ENCODE measurements around the gene GNB1.

The GNB1 gene

DNA sequence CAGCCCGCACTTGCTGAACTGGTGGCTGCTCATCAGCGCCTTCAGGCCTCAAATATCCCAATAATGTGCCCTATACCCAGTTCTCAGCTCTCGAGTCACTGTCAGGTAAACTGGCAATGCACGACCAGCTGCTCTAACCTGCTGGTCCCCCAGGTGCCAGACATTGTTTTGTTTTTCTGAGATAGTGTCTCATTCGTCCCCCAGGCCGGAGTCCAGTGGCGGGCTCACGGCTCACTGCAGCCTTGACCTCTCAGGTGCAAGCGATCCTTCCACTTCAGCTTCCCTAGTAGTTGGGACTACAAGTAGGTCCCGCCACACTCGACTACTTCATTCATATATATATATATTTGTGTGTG, 111.6 kb downstream of the GNB1 start:
- DNase-seq (ENCODE audit: extremely low spot score) = no peak
- CTCF ChIA-PET = no interaction called here
- POLR2A ChIA-PET = interaction anchor here (0.5 to 2.2 kb wide), 6 partner anchors 10 to 129 kb away, joined by 3 to 9 read pairs (median 3); no protein-coding TSS in a partner anchor
- TF ChIP-seq L3MBTL2 (conservative IDR thresholded peaks at IDR 0.05) = no peak
- TF ChIP-seq FOXA1 (IDR thresholded peaks at IDR 0.05) = no peak
- TF ChIP-seq FOXK2 (IDR thresholded peaks at IDR 0.05) = no peak
- TF ChIP-seq ARNT (IDR thresholded peaks at IDR 0.05) = no peak

DNA sequence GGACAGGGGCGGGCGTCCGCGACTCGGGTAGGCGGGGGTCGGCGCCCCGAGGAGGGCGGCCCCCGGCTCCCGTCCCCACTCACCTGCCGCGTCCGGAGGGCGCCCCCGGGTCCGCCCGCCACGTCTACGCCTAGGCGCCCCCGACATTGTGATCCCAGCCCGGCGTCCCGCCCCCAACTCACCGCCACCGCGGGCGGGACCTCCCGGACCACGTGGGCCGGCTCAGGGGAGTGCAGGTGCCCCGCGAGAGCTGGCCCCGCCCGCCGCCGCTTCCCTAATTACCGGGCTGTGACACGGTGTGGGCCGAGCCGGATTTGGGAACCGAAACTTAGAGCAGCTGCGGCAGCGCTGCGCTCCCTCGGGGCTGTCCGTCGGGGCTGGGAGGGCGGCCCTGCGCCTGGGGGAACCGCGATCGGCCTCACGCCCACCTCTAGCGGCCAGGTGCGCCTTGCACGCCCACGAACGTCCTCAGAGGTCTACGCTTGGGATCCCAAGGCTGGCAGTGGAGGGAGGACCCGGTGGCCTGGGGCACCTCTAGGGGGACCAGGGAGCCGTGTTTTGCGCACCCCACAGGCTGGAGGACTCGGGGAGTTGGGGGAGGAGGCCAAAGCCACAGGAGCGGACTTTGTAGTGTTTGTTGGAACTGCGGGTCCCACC, 112.1 kb downstream of the GNB1 start:
- peak; percentile 63 for DNase-seq (ENCODE audit: extremely low spot score)
- POLR2A ChIA-PET = interaction anchor here (0.5 to 2.2 kb wide), 4 partner anchors 74 to 130 kb away, joined by 3 to 9 read pairs (median 3); no protein-coding TSS in a partner anchor
- TF ChIP-seq L3MBTL2 (conservative IDR thresholded peaks at IDR 0.05) (peak; percentile 71), ARNT (IDR thresholded peaks at IDR 0.05) (no peak)
- CTCF ChIA-PET = no interaction called here

DNA sequence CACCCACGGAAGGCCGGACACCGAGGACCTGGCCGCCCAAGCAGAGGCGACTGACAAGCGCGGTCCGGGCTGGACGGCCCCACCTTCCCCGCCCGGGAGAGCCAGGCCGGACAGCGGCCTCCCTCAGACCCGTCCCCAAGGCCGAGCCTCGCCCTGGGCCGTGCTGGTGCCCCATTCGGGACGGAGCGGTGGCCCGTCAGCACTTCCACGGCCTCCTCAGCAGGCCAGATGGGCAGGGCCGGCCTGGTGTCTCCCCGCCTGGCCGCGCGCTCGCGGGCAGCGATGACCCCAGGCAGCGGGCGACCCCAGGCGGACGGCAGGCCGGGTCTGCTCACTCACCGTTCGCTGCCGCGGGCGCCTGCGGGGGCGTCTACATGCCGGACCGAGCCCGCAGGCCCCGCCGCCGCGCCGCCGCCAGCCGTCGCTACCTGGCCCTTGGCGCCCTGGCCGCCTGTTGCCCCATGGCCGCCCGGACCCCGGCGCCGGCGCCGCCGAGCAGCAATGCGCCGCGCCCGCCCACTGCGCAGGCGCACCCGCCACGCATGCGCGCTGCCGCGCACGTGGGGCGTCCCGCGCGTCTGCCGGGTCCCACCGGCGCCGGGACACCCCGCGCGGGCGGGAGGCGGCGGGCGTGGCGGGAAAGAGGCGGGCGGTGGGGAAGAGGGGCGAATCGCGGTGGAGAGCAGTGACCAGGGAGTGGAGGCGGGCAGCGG, 112.8 kb downstream of the GNB1 start, which contains the start of gene NADK:
Gene NADK, minus strand, starts transcription at position 521 of the 713 bp plus-strand sequence. CDS start 13,064 bp downstream, outside the sequence.
- TF ChIP-seq HDGF (IDR thresholded peaks at IDR 0.05; ENCODE audit: borderline replicate concordance) (no peak), SP1 (IDR thresholded peaks at IDR 0.05) (no peak), ARNT (IDR thresholded peaks at IDR 0.05) (0 out of 2 replicates have a peak, but pooled peaks have one; percentile 18), FOXM1 (IDR thresholded peaks at IDR 0.05; ENCODE audit: borderline replicate concordance) (no peak), NFRKB (IDR thresholded peaks at IDR 0.05) (no peak), ELF4 (IDR thresholded peaks at IDR 0.05) (no peak), BHLHE40 (IDR thresholded peaks at IDR 0.05; ENCODE audit: borderline replicate concordance) (no peak)
- peak; percentile 93 for DNase-seq (ENCODE audit: extremely low spot score)
- ChIA-PET CTCF (no interaction called here), POLR2A (interaction anchor here (0.8 to 2.2 kb wide), 3 partner anchors 10 to 130 kb away, joined by 3 to 9 read pairs (median 9); no protein-coding TSS in a partner anchor)

DNA sequence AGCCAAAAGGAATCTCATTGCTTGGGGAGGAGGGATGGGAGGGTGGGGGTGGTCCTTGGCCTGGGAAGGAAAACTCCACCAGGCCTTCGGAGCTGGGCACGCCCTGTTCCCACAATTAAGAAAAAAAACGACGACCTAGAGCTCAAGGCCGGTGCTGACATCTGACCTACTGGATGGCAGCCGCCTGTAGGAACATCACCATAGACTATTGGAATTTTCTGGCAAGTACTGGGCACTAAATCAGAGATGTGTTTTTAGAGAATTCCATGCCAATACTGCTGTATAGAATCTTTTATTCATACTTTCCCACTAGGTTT, 113.3 kb downstream of the GNB1 start:
- no peak for DNase-seq (ENCODE audit: extremely low spot score)
- no peak for TF ChIP-seq FOXK2 (IDR thresholded peaks at IDR 0.05)
- no peak for TF ChIP-seq SP1 (IDR thresholded peaks at IDR 0.05)
- no peak for TF ChIP-seq ZNF384 (IDR thresholded peaks at IDR 0.05)
- TF ChIP-seq, protein P1, sequence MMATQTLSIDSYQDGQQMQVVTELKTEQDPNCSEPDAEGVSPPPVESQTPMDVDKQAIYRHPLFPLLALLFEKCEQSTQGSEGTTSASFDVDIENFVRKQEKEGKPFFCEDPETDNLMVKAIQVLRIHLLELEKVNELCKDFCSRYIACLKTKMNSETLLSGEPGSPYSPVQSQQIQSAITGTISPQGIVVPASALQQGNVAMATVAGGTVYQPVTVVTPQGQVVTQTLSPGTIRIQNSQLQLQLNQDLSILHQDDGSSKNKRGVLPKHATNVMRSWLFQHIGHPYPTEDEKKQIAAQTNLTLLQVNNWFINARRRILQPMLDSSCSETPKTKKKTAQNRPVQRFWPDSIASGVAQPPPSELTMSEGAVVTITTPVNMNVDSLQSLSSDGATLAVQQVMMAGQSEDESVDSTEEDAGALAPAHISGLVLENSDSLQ (IDR thresholded peaks at IDR 0.05) = no peak
- no peak for TF ChIP-seq HDGF (IDR thresholded peaks at IDR 0.05; ENCODE audit: borderline replicate concordance)
- TF ChIP-seq FOXA1 (IDR thresholded peaks at IDR 0.05) = no peak
- TF ChIP-seq TARDBP (IDR thresholded peaks at IDR 0.05) = no peak
- no peak for TF ChIP-seq CTBP1 (IDR thresholded peaks at IDR 0.05; ENCODE audit: borderline replicate concordance)
- no peak for TF ChIP-seq NFRKB (IDR thresholded peaks at IDR 0.05)
- TF ChIP-seq BHLHE40 (IDR thresholded peaks at IDR 0.05; ENCODE audit: borderline replicate concordance) = no peak
- TF ChIP-seq FOXM1 (IDR thresholded peaks at IDR 0.05; ENCODE audit: borderline replicate concordance) = no peak
- no peak for TF ChIP-seq SUZ12 (IDR thresholded peaks at IDR 0.05)
- TF ChIP-seq ARNT (IDR thresholded peaks at IDR 0.05) = no peak
- TF ChIP-seq L3MBTL2 (conservative IDR thresholded peaks at IDR 0.05) = no peak
- POLR2A ChIA-PET = interaction anchor here (0.8 to 1.6 kb wide), 4 partner anchors 9 to 129 kb away, joined by 3 to 9 read pairs (median 5); partner anchors contain the start of gene CDK11A
- CTCF ChIA-PET = interaction anchor here (1.0 kb wide), 1 partner anchor 129 kb away, joined by 6 read pairs; no protein-coding TSS in a partner anchor

DNA sequence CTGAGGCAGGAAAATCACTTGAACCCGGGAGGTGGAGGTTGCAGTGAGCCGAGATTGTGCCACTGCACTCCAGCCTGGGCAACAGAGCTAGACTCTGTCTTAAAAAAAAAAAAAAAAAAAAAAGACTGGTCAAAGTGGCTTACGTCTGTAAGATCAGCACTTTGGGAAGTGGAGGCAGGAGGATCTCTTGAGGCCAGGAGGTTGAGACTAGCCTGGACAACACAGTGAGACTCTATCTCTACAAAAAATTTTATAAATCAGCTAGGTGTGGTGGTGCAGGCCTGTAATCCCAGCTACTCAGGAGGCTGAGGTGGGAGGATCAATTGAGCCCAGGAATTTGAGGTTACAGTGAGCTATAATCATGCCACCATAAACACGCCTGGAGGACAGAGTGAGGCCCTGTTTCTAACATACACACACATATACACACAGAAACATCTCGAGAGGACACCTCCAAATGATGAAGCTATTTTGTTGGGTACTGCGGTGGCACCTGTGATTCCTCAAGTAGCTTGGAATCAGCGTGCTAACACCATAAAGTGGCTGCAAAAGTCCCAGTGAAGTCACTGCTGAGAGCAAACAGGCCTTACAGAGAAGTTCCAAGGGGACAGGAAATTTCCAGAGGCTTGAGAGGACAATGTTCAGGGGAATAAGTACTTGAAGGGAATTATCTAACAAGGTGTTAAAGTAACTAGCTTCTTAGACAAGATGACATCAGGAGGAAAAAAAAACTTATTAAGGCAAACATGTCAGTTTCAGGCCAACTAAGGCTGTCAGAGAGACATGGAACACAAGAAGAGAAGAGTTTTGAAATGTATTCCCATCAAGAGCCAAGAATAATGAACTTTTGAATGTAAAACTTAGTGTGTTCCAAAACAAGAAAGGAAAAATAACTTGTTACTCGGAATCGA, 114.0 kb downstream of the GNB1 start:
- ChIA-PET CTCF (interaction anchor here (1.0 kb wide), 1 partner anchor 129 kb away, joined by 6 read pairs; no protein-coding TSS in a partner anchor), POLR2A (interaction anchor here (0.8 to 1.6 kb wide), 5 partner anchors 9 to 129 kb away, joined by 3 to 9 read pairs (median 4); partner anchors contain the start of gene CDK11A)
- no peak for DNase-seq (ENCODE audit: extremely low spot score)
- no peak for TF ChIP-seq LEF1 (IDR thresholded peaks at IDR 0.05; ENCODE audit: borderline replicate concordance)
- no peak for TF ChIP-seq NFRKB (IDR thresholded peaks at IDR 0.05)
- TF ChIP-seq FOXK2 (IDR thresholded peaks at IDR 0.05) = no peak
- TF ChIP-seq ARNT (IDR thresholded peaks at IDR 0.05) = no peak
- TF ChIP-seq HDGF (IDR thresholded peaks at IDR 0.05; ENCODE audit: borderline replicate concordance) = no peak
- no peak for TF ChIP-seq SP1 (IDR thresholded peaks at IDR 0.05)
- TF ChIP-seq, protein P1 (IDR thresholded peaks at IDR 0.05) = no peak
- no peak for TF ChIP-seq L3MBTL2 (conservative IDR thresholded peaks at IDR 0.05)

GRCh38 chr1:1775327-1776226, 115.3 kb downstream of the GNB1 start:
- TF ChIP-seq FOXK2 (IDR thresholded peaks at IDR 0.05) (no peak), SP1 (IDR thresholded peaks at IDR 0.05) (no peak), CTBP1 (IDR thresholded peaks at IDR 0.05; ENCODE audit: borderline replicate concordance) (no peak), HDGF (IDR thresholded peaks at IDR 0.05; ENCODE audit: borderline replicate concordance) (no peak), L3MBTL2 (conservative IDR thresholded peaks at IDR 0.05) (no peak), NFRKB (IDR thresholded peaks at IDR 0.05) (no peak), ZNF384 (IDR thresholded peaks at IDR 0.05) (no peak)
- ChIA-PET CTCF (no interaction called here), POLR2A (no interaction called here)
- no peak for DNase-seq (ENCODE audit: extremely low spot score)
